ENCODE measurements around the gene MCRIP1.
A peak's percentile ranks its signal among the peaks of the same experiment; 100 is the strongest.

The MCRIP1 gene

DNA sequence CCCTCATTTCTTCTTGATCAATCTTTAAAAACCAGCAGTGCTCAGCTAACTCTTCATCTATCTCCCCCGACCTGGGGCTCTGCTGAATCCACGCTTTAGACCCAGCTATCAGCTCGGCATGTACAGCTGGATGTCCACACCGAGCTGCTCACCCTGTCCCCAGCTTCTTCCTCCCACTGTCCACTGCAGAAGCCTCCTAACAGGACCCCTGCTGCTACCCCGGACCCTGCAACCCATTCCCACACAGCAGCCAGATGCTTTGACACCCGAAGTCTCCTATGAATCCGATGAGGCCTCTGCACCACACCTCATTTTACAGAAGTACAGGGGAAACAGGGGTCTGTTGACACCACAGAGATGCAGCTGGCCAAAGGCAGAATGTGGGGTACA lies 15.3 kb downstream of the MCRIP1 start:
- no peak for DNase-seq

DNA sequence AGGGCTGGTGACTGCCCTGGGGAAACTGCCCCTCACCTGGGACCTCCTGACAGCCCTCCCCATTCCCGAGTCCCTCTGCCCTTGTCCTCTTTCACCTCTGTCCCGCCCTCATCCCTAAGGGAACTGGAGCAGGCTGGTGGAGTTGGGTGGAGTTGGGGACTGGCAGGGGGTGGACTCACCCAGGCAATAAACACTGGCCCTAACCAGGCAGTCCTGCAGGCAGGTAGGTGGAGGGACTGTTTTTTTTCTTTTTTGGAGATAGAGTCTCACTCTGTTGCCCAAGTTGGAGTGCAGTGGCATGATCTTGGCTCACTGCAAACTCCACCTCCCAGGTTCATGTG lies 17.5 kb downstream of the MCRIP1 start:
- DNase-seq = no peak

- DNase-seq = peak; percentile 50
Measured at GRCh38 chr17:81814748-81815645, 18.1 kb downstream of the MCRIP1 start.

DNA sequence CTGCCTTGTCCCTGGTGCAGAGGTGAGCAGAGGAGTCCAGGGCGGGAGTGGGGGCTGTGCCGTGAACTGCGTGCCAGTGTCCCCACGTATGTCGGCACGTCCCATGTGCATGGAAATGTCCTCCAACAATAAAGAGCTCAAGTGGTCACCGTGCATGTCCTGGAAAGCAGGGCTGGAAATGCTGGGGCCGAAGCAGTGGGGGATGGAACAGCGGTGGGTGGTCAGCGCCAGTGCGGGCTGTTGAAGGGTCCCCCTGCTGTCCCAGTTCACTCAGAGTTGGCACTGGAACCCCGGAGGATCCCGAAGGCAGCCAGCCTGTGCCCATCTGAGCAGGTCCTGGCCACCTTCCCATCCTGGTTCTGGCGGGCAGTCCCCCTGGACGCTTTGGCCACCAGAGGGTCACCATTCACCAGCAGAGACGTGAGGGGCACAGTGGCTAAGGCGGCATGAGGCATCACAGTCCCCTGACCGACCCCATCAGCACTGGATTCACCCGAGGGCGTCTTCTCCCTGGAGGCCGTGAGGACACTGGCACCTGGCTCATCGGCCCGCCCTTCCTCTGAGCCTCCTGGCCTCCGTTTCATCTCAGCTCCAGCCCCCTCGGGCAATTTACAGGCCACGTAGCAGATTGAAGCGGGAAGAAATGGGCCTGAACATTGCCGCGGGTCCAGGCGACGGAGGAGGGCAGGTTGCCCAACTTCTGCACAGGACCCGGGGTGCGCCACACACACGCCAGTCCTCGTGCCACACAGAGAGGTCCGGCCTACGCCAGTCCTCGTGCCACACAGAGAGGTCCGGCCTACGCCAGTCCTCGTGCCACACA lies 19.0 kb downstream of the MCRIP1 start:
- DNase-seq = no peak

GRCh38 chr17:81813371-81813684 lies 19.8 kb downstream of the MCRIP1 start:
- DNase-seq = no peak

DNA sequence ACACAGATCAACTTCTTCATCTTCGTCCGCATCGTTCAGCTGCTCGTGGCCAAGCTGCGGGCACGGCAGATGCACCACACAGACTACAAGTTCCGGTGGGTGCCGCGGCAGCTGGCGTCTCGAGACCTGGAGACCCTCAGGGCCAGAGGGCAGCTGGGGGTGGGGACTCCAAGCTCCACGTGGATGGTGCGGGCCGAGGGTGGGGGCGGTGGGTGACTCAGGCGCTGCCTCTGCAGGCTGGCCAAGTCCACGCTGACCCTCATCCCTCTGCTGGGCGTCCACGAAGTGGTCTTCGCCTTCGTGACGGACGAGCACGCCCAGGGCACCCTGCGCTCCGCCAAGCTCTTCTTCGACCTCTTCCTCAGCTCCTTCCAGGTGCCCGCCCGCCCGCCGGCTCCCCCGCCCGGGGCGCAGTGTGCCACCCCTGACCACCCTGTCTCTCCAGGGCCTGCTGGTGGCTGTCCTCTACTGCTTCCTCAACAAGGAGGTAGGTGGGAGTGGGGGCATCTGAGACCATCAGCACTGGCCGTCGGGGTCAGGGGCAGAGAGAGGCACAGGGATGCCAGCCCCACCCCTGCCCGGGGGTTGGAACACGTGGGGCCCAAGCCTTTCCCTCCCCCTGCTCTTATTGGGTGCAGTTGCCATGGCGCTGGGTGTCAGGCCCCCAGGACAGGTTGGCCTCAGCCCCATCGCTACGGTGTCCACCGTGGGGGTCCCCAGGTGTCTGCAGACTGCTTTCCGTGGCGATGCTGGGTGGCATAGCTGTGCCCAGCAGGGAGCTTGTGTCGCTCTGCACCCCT lies 20.3 kb downstream of the MCRIP1 start:
- DNase-seq = no peak

DNA sequence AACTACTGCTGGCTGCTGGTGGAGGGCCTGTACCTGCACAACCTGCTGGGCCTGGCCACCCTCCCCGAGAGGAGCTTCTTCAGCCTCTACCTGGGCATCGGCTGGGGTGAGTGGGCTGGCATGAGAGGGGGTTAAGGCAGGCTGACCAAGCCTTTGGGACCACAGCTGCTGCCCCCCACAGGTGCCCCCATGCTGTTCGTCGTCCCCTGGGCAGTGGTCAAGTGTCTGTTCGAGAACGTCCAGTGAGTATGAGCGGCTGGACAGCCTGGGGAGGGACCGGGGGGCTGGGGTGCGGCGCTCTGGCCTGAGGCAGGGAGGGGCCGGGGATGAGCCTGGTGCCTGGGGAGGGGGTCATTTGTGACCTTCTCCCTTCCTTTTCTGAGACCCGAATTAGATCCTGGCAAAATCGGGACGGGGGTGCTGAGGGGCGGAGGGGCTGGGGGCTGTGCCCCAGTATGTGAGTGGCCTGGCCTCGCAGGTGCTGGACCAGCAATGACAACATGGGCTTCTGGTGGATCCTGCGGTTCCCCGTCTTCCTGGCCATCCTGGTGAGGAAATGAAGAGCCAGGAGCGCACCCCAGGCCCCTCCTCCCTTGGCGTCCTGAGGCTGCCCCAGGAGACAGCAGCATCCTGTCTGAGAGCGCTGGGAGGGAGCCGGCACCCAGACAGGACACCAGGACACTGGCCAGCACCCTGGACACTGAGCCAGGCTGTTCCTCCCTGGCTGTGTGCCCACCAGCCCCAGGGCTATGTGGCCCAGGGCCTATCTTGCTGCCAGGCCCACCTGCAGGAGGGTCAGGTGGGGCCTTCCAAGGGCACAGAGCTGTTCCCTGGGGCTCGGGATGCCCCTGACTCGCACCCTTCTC lies 21.2 kb downstream of the MCRIP1 start:
- DNase-seq = no peak

DNA sequence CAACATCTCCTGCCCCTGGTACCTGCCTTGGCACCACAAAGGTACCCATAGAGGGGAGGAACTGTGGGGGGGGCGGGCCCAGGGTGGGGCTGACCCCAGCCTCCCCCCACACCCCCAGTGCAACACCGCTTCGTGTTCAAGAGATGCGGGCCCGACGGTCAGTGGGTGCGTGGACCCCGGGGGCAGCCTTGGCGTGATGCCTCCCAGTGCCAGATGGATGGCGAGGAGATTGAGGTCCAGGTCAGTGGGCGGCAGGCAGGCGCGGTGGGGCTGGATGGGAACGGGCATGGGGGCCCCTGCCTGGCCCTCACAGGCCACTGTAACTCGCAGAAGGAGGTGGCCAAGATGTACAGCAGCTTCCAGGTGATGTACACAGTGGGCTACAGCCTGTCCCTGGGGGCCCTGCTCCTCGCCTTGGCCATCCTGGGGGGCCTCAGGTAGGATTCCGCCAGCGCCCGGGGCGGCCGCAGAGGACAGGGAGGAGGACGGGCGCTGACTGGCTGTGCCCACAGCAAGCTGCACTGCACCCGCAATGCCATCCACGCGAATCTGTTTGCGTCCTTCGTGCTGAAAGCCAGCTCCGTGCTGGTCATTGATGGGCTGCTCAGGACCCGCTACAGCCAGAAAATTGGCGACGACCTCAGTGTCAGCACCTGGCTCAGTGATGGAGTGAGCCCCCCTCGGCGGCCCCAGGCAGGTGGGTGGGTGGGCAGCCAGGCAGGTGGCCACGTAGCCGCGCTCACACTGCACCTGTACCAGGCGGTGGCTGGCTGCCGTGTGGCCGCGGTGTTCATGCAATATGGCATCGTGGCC lies 22.0 kb downstream of the MCRIP1 start:
- DNase-seq = no peak

DNA sequence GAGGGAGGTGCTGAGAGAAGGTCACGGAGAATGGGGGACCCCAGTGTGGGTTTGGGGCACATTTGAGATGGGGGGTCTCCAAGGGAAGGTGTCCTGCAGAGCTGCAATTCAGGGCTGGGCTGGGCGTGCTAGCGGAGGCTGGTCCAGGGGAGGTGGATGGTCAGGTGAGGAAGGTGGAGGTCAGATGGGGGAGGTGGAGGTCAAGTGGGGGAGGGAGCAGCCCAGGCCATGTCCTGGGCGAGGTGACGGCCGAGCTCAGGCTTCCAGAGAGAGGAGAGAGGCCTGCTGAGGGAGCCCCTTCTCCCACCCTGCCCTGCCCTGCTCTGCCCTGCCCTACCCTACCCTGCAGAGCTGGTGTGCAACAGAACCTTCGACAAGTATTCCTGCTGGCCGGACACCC lies 22.6 kb downstream of the MCRIP1 start:
- DNase-seq = no peak

GRCh38 chr17:81809556-81809998 lies 23.5 kb downstream of the MCRIP1 start:
- DNase-seq = no peak

- no peak for DNase-seq
Measured at GRCh38 chr17:81808778-81809555, 24.1 kb downstream of the MCRIP1 start.

DNA sequence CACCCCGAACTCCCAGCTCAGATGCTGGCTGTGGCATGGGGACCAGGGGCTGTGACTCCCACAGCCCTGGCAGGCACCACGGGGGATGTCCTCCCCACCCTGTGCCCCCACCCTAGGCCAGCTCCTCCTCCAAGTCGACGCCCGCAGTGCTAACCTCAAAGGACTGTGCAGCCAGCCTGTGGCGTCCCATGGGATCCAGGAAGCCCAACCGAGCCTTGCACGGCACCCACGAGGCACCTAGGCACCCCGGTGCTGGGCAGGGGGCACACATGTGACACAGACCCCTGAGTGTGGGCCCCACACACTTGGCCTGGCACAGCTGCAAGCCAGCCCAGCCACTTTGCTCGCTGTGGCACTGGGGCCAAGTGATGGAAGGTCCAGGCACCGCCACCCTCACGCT lies 25.3 kb downstream of the MCRIP1 start:
- DNase-seq = no peak

DNA sequence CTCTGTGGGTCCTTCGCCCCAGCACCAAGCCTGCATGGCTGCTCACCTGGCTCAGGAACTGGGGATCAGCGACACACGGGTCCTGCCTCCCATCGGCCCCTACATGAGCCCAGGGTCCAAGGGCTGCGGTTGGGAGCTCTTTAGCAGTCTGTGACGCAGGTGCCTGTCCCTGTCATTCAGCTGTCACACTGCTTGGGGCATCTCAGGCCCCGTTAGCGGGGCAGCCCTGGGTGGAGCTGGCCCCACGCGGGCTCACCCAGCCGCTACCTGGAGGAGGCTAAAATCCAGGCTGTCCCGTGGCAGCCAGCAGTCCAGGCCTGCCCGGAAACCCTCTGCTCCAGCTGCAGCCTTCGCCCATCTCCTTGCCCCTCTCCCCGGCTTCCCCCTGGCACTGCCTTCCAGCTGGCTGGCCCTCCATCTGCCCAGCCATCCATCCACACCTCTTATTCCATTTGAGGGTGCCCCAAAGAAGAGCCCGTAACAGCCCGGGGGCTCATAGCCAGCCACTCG lies 25.8 kb downstream of the MCRIP1 start:
- DNase-seq = no peak

DNA sequence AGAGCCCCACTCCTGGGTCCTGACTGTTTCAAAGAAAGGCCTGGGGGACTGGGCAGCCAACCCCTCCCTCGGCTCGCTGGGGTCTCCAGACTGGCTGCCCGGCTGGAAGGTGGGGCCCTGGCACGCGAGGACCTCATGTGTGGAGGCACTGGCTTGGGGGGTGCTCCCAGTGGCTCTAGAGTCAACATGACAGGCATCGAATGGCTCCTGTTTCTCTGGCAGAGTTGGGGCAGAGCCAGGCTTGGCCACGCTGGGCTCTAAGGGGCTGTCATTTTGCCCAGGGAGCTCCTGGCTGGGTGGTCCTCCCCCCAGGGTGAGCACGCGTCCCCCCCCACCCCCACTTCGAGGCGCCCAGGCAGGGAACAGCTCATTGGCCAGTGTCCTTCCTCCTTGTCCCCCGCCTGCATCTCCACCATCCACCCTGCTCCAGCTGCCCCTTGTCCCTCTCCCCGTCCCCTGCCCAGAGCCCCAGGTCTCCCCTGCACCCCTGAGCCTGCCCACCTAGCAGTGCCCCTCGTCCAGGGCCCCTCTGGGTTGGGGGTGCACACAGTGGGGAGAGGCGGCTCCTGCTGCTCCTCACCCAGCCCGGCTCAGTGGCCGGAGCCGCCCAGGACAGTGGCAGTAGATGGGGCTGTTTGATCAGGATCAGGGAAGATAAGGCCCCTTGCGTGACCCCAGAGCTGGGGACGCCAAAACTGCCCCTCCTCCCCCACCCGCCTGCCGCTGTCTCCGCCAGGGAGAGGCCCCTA lies 26.5 kb downstream of the MCRIP1 start:
- no peak for DNase-seq

GRCh38 chr17:81805707-81806460 lies 27.2 kb downstream of the MCRIP1 start:
- no peak for DNase-seq

- DNase-seq = no peak
Measured at GRCh38 chr17:81804559-81805399, 28.3 kb downstream of the MCRIP1 start.

GRCh38 chr17:81803728-81804558 lies 29.1 kb downstream of the MCRIP1 start, which contains the start of gene GCGR:
GCGR (plus strand) TSS chr17:81804150; CDS start chr17:81809019, 4,869 bp downstream.
- no peak for DNase-seq
